Heart left ventricle (tissue), 16 donors: ENCODE measurements around the gene C4BPA. TPM values are rescaled to one million over a fixed set of nuclear protein-coding genes. Genes with fewer than 3 reads are reported as not detected.

Experiments
- ATAC-seq, 4 donors: fragments of 200-7000 bp; cut with Tn5 transposase; one replicate each; pipeline ENCODE4 v1.9.1; 2020 to 2022; ENCODE audit warnings: moderate library complexity in 4 of 4, mild to moderate bottlenecking in 3 of 4, moderate number of reproducible peaks in 1 of 4
- DNase-seq, 5 donors: peaks; one replicate each; pipeline ENCODE4 v3.0.0-alpha.2; 2020
- H3K27ac ChIP-seq, 12 donors: fragments of 200-600 bp; sonication (generic) in 4 of 12; one replicate each; pipeline versions ENCODE4 v1.5.0 to v1.8.0; 2016 to 2022; ENCODE audit warnings: mild to moderate bottlenecking in 2 of 12
- H3K27me3 ChIP-seq, 9 donors: fragments of 200-600 bp; sonication (generic) in 2 of 9; one replicate each; pipeline versions ENCODE4 v1.5.1 to v1.8.0; 2016 to 2022; ENCODE audit warnings: mild to moderate bottlenecking in 3 of 9
- H3K36me3 ChIP-seq, 9 donors: fragments of 200-600 bp; sonication (generic) in 2 of 9; one replicate each; pipeline versions ENCODE4 v1.5.0 to v1.8.0; 2018 to 2022; ENCODE audit warnings: mild to moderate bottlenecking in 2 of 9
- H3K4me1 ChIP-seq, 12 donors: fragments of 200-600 bp; sonication (generic) in 4 of 12; one replicate each; pipeline versions ENCODE4 v1.5.0 to v1.8.0; 2016 to 2022; ENCODE audit warnings: mild to moderate bottlenecking in 3 of 12
- H3K4me3 ChIP-seq, 12 donors: fragments of 200-600 bp; sonication (generic) in 4 of 12; one replicate each; pipeline versions ENCODE4 v1.5.0 to v1.8.0; 2017 to 2022; ENCODE audit warnings: mild to moderate bottlenecking in 9 of 12, moderate library complexity in 4 of 12
- H3K9me3 ChIP-seq, 12 donors: fragments of 200-600 bp; sonication (generic) in 4 of 12; one replicate each; pipeline versions ENCODE4 v1.5.0 to v1.8.0; 2016 to 2022; ENCODE audit warnings: mild to moderate bottlenecking in 1 of 12
- POLR2A ChIP-seq, 2 donors: fragments of 450-650 bp; IDR thresholded peaks; one replicate each; pipeline ENCODE4 v1.6.1; 2017; ENCODE audit warnings: antibody characterized with exemption in 2 of 2, mild to moderate bottlenecking in 2 of 2, moderate library complexity in 2 of 2
- WGBS, 4 donors: extraction: QIAGEN DNeasy Blood & Tissue Kit in 2 of 4; methylation state at CpG; one replicate each; pipeline versions ENCODE4 v1.1.5 to v1.1.7; 2013 to 2018; 5-methylcytosine and 5-hydroxymethylcytosine counted together
- intact Hi-C, 10 donors: fragments of 100-400 bp; cut with DNase I; formaldehyde crosslinking; loops; one replicate each; pipeline versions ENCODE4 v1.11.1 to v1.14.2; 2022
- polyA plus RNA-seq, 2 donors: library from polyadenylated mRNA; stranded (reverse); fragments of 200-250 nt; gene quantifications; one replicate each; pipeline ENCODE4 v1.2.3, GENCODE V29; 2013
- total RNA-seq, 9 donors: library from RNA; depleted of rRNA in 2 of 9; stranded (reverse); fragments of >200 nt in 2 of 9; fragmentation: NEBNext Ultra II Directional in 3 of 9; extraction: Animal tissue kit (Norgen Biotek cat#: 25700) in 3 of 9; gene quantifications; one replicate each; pipeline versions ENCODE4 v1.1.0 to v1.2.4, GENCODE V29; 2016 to 2023
- TF ChIP-seq, protein P1 (sequence below), 12 donors: fragments of 200-600 bp; sonication (generic) in 4 of 12; IDR thresholded peaks; one replicate each; pipeline versions ENCODE4 v1.5.0 to v1.8.0; 2018 to 2022; ENCODE audit warnings: antibody characterized with exemption in 12 of 12, mild to moderate bottlenecking in 5 of 12
- donor health status: ischemic (EF 13 %, LVEDD 7.1; RV severe dilation, severe dysfunction).
- donor health status: healthy with polysubstance abuse.
- donor health status: DM: no; HTN: yes; CAD: no.
- donor health status: DM: no; HTN: no; CAD: no.
- donor health status: ischemic (EF 25% LVEDD 6.9; RV normal size, moderate dysfunction).
- donor health status: ischemic (EF 25% LVEDD 5.7; RV mildly dilated, moderate dysfunction).
- donor health status: healthy.
- donor health status: DM: yes; HTN: yes; CAD: no.
- donor health status: ischemic (EF 35%, LVEDD 5.7; RV mildly dilated, moderate dysfunction).
- donor health status: nonischemic (EF 11% LVEDD 7.7; RV severe dilation, severe dysfunction).
- donor health status: DM: yes; HTN: yes; CAD: no.
- donor health status: PGD.
- donor health status: ischemic (EF 29% LVEDD 5.4; RV normal size, mild dysfunction).
- donor health status: nonischemic (EF 23%, LVEDD 6.1; RV moderate dilation, normal function).

The C4BPA gene
- total and polyA plus RNA-seq, 11 donors, result 0.03 TPM; not detected in 10

DNA sequence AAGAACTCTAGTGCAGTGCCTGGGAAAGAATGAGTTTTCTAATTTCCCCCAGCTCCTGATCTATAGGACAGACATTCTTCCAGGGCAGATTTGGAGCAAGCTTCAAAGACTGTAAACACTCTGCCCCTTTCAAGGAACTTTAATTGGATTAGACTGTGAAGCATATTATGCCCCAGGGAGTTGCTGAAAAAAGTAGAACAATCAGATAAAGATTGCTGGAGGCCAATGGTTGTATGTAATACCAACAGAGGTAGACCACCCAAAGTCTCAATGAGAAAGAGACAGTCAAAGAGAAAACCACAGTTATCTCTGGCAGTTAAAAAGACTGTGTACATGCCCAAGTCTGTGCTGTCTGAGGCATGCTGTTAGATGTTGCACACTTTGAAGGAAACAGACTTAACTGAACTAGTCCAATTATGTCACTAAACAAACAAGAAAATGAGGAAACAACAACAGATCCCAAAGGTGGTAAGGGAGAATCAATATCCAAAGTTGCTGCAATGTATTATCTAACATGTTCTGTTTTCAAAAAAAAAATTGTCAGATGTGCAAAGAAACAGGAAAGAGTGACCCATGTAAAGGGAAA is 24.4 kb downstream of the C4BPA start:
- ATAC-seq, result no peak
- DNase-seq, result no peak
- Histone ChIP-seq H3K36me3 (no peaks in the 10 kb centered on the region), H3K9me3 (peaks cover 0 to 43% (median 26%) of the 10 kb centered on the region in 12 donors), H3K4me3 (no peak overlapping the region), H3K27me3 (no peaks in the 10 kb centered on the region), H3K4me1 (no peaks in the 10 kb centered on the region), H3K27ac (no peak overlapping the region)
- TF ChIP-seq, protein P1, sequence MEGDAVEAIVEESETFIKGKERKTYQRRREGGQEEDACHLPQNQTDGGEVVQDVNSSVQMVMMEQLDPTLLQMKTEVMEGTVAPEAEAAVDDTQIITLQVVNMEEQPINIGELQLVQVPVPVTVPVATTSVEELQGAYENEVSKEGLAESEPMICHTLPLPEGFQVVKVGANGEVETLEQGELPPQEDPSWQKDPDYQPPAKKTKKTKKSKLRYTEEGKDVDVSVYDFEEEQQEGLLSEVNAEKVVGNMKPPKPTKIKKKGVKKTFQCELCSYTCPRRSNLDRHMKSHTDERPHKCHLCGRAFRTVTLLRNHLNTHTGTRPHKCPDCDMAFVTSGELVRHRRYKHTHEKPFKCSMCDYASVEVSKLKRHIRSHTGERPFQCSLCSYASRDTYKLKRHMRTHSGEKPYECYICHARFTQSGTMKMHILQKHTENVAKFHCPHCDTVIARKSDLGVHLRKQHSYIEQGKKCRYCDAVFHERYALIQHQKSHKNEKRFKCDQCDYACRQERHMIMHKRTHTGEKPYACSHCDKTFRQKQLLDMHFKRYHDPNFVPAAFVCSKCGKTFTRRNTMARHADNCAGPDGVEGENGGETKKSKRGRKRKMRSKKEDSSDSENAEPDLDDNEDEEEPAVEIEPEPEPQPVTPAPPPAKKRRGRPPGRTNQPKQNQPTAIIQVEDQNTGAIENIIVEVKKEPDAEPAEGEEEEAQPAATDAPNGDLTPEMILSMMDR (IDR thresholded peaks at IDR 0.05), result no peak
- TF ChIP-seq POLR2A (IDR thresholded peaks at IDR 0.05), result no peak
- intact Hi-C loops, result no loop called here

DNA sequence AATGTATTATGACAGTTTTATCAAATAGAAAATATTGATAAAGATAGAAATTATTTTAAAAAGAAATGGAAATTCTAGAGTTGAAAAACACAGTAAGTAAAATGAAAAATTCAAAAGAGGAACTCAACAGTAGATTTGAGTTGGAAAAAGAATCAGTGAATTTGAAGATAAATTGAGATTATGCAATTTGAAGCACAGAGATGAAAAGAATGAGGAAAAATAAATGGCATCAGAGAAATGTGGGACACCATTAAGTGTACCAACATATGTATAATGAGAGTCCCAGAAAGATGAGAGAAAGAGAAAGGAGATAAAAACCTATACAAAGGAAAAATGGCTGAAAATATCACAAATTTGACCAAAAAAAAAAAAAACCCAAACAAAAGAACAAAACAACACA is 25.0 kb downstream of the C4BPA start:
- no peak overlapping the region for H3K4me3 ChIP-seq
- H3K9me3 ChIP-seq, result peaks cover 0 to 43% (median 26%) of the 10 kb centered on the region in 12 donors
- no peak for TF ChIP-seq POLR2A (IDR thresholded peaks at IDR 0.05)
- TF ChIP-seq, protein P1 (IDR thresholded peaks at IDR 0.05), result no peak
- no peak overlapping the region for H3K27ac ChIP-seq
- DNase-seq (no peak), ATAC-seq (no peak)
- intact Hi-C loops, result no loop called here
- no peaks in the 10 kb centered on the region for H3K27me3 ChIP-seq
- H3K4me1 ChIP-seq, result peaks cover 0 to 1% (median 0%) of the 10 kb centered on the region in 12 donors
- H3K36me3 ChIP-seq, result no peaks in the 10 kb centered on the region

DNA sequence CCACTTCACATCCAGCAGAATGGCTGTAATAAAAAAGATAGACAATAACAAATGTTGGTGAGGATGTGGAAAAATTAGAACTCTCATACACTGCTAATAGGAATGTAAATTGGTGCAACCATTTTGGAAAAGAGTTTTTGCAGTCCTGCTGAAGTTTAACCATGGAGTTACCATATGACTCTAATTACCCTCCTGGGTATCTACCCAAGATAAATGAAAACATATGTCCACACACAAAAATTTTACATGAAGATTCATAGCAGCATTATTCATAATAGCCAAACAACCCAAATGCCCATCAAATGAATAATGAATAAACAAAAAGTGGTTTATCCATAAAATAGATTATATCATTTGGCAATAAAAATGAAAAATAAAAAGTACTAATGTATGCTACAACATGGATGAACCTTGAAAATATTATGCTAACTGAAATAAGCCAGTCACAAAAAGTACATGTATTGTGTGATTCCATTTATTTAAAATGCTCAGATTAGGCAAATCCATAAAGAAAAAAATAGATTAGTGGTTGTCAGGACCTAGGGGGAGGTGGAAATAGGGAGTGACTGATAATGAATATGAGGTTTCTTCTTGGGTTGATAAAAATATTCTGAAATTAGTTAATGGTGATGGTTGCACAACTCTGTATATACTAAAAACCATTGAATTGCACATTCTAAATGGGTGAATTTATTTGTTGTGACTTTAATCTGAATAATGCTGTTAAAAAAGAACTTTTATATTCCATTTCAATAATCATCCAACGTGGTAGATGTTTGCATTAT is 26.4 kb downstream of the C4BPA start:
- DNase-seq (no peak), ATAC-seq (no peak)
- intact Hi-C loops, result no loop called here
- no peak overlapping the region for H3K27ac ChIP-seq
- 62 to 71% (median 64%) methylated on average over 1 of the region's 1 CpG for WGBS, 4 donors
- H3K27me3 ChIP-seq, result no peaks in the 10 kb centered on the region
- H3K36me3 ChIP-seq, result no peaks in the 10 kb centered on the region
- H3K4me3 ChIP-seq, result no peak overlapping the region
- peaks cover 0 to 43% (median 26%) of the 10 kb centered on the region in 12 donors for H3K9me3 ChIP-seq
- peaks cover 0 to 12% (median 0%) of the 10 kb centered on the region in 12 donors for H3K4me1 ChIP-seq
- TF ChIP-seq, protein P1 (IDR thresholded peaks at IDR 0.05), result no peak
- TF ChIP-seq POLR2A (IDR thresholded peaks at IDR 0.05), result no peak

DNA sequence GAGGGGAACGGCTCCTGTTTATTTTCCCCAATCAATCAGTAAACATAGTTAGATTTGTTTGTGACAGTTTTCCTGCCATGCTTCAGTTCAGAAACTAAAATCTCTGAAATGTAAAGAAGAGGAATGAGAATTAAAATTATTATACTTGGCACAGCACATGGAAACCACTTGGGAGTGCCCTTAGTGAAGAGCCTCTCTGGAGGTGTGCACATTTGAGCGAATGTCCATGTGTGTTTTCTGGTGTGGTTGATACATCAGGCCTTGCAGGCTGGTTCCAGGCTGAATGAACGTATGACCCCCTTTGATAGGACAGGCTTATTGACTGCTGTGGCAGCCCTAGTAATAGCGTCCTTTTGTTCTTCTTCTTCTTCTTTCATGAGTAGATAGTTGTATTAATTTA is 27.1 kb downstream of the C4BPA start:
- intact Hi-C loops, result no loop called here
- Histone ChIP-seq H3K27ac (no peak overlapping the region), H3K4me3 (no peak overlapping the region), H3K9me3 (peaks cover 0 to 43% (median 26%) of the 10 kb centered on the region in 12 donors), H3K27me3 (no peaks in the 10 kb centered on the region), H3K4me1 (peaks cover 0 to 12% (median 0%) of the 10 kb centered on the region in 12 donors), H3K36me3 (no peaks in the 10 kb centered on the region)
- TF ChIP-seq POLR2A (IDR thresholded peaks at IDR 0.05), result no peak
- TF ChIP-seq, protein P1 (IDR thresholded peaks at IDR 0.05), result no peak
- WGBS, 4 donors, result 92 to 96% (median 94%) methylated on average over 4 of the region's 4 CpGs
- no peak for ATAC-seq
- no peak for DNase-seq
